GM19099 (cell line): ENCODE data around the gene FGD1.

Experiments used
- POLR2A ChIP-seq: IDR thresholded peaks from 3 replicates; pipeline ENCODE4 v1.6.1; 2011; ENCODE audit warnings: low read depth; ENCODE audit not compliant: insufficient read length; ENCODE audit errors: extremely low read depth

FGD1 gene

GRCh38 chrX:54482839-54483593 lies 13.0 kb downstream of the FGD1 start:
- no peak for TF ChIP-seq POLR2A

GRCh38 chrX:54479136-54480111 lies 16.6 kb downstream of the FGD1 start:
- TF ChIP-seq POLR2A: no peak

- no peak for TF ChIP-seq POLR2A
Observed at GRCh38 chrX:54473993-54474859, 21.8 kb downstream of the FGD1 start.

GRCh38 chrX:54470054-54470760 lies 25.8 kb downstream of the FGD1 start:
- TF ChIP-seq POLR2A: no peak

- no peak for TF ChIP-seq POLR2A
Observed at GRCh38 chrX:54452920-54453319, 43.1 kb downstream of the FGD1 start.

GRCh38 chrX:54449929-54450328 lies 46.1 kb downstream of the FGD1 start:
- no peak for TF ChIP-seq POLR2A

DNA sequence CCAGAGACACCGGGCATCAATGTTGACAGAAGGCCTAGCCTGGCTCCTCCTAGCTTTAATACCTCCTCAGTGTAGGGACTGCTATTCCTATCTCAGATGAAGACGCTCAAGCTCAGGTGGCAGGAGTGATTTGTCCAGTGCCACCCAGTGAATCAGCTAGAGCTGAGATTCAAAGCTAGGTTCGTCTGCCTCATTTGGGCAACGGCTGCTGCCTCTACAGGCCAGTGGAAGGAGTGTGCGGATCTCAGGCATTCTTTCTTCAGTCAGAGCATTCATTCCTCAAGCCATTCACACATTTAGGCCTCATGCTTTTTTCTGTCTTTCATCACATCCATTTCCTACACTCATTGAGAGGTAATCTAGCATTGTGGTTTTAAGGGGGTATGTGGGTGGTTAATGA lies 48.6 kb downstream of the FGD1 start:
- TF ChIP-seq POLR2A: no peak

DNA sequence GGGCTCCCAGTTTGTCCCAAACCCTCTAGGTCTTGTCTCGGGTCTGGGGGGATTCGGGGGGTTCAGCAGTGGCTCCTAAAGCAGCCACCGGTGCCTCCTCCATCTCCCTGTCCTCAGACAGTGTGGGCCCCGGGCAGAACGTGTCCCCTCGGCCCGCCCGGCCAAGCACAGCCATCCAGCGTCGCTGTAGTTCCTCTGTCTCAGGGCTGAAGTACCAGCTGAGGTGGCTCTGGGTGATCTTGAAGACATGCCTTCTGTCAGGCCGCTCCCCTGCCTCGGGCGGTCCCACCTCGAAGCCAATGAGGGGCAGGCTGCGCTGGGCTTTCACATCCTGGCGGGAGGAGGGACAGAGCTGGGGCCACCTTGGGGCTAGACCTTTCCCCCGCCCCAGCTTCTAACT lies 50.0 kb downstream of the FGD1 start:
- no peak for TF ChIP-seq POLR2A

- TF ChIP-seq POLR2A: no peak
Observed at GRCh38 chrX:54444752-54445151, 51.3 kb downstream of the FGD1 start.

DNA sequence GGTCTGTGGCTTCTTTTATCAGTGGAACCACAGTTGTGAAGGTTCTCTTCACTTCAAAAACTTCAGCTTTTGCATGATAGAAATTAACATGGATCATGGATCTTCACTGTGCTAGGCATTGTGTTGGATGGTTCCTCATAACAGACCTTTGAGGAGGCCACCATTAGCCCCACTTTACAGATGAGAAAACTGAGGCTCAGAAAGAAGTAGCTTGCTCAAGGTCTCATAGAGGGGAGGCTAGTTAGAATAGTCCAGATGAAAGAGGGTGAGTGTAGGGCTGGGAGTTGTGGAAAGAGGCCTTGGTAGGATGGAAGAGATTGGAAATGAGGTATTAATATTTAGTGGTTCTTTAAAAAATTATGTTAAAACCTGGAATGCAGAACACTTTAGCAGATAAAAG lies 53.2 kb downstream of the FGD1 start:
- no peak for TF ChIP-seq POLR2A

DNA sequence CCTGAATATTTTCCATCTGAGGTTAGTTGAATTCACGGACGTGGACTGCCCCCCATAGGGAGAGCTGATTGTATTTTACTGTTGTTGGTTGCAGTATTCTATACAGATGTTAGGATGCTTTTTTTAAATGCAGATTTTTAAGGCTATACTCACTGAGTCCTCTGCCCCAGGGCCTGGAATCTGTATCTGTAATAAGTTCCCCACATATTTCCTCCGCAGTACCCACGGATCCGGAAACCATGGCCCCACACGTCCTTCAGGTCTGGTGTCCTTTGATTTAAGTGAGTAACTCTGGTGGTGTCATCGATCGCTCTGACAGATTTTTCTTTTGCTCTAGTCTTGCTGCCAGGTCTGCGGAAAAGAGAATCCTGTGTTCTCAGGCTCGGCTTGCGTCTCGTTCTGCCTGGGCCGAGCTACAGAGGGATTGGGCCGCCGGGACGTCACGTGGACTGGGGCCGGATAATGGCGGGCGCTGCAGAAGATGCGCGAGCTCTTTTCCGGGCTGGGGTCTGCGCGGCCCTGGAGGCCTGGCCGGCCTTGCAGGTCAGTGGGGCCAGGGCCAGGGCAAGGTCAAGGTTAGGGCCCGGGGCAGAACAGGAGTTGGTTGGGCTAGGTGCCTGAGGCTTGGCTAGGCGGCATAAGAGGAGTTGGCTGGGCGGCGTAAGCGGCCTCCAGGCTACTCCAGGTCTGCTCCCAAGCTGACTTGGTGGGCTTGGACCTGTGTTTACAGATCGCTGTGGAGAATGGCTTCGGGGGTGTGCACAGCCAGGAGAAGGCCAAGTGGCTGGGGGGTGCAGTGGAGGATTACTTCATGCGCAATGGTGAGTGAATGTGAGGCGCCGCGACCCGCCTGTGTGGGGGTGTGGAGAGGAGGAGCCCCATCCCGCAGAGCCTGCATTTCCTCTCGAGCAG lies 55.8 kb downstream of the FGD1 start, which contains the start of gene TSR2:
Gene TSR2 (plus strand): TSS at position 445 of the 912 bp plus-strand sequence. CDS start 18 bp downstream, at position 463.
- TF ChIP-seq POLR2A: peak; percentile 67

- TF ChIP-seq POLR2A: no peak
Observed at GRCh38 chrX:54435121-54435520, 60.9 kb downstream of the FGD1 start.

- TF ChIP-seq POLR2A: no peak
Observed at GRCh38 chrX:54430519-54430918, 65.5 kb downstream of the FGD1 start.
